Germinal center (tissue), 1 donor: Measurements from ENCODE around the gene CCDC40.
"Not testable (repeated sequence)": the region's sequence is repeated elsewhere in the genome, so short reads cannot be mapped to it uniquely, and the experiment has no call there.

Experiments used
- DNase-seq: peaks from one replicate; pipeline ENCODE4 v3.0.0; 2012; ENCODE audit warnings: mixed read lengths, low spot score

The CCDC40 gene

DNA sequence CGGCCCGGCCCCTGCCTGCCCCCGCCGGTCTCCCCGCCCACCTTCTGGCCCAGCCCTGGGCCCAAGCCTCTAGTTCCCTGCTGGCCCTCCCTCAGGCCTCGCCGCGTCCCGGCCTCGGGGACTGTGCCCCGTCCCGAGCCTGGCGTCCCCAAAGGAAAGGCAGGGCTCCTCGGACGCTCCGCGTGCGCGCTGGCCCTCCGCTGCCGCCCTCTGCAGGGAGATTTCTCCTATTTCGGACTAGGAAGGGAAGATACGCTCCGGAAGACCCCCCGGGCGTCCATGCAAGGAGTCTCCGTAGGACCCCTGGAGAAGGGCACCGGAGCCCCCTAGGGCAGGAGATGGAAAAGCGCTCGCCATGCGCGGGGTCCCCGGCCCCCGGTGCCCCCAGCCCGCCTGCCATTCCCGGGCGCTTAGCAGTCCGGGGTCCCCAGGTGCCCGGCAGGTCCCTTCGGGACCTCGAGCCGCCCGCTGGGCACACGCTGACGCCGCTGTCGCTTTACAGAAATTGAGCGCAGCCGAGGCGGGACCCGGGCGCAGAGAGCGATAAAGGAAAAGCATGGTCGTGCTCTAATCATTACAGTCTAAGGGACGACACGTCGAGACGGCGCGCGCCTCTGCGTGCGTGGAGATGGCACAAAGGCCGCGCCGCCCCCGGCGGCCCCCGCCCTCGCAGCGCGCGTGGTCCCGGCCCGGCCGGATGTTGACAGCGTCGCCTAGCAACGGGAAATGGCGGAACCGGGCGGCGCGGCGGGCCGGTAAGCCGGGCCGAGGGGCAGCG lies at the start of gene CCDC40:
Gene CCDC40, plus strand, starts transcription at position 706 of the 778 bp plus-strand sequence. Its CDS starts 21 bp downstream, at position 727.
- peak; percentile 80 for DNase-seq

GRCh38 chr17:79987187-79987934 lies 49.1 kb upstream of the CCDC40 start:
- DNase-seq: no peak

- no peak for DNase-seq
Observed at GRCh38 chr17:79987935-79988184, 48.6 kb upstream of the CCDC40 start.

- DNase-seq: no peak
Observed at GRCh38 chr17:79988185-79988971, 48.1 kb upstream of the CCDC40 start.

DNA sequence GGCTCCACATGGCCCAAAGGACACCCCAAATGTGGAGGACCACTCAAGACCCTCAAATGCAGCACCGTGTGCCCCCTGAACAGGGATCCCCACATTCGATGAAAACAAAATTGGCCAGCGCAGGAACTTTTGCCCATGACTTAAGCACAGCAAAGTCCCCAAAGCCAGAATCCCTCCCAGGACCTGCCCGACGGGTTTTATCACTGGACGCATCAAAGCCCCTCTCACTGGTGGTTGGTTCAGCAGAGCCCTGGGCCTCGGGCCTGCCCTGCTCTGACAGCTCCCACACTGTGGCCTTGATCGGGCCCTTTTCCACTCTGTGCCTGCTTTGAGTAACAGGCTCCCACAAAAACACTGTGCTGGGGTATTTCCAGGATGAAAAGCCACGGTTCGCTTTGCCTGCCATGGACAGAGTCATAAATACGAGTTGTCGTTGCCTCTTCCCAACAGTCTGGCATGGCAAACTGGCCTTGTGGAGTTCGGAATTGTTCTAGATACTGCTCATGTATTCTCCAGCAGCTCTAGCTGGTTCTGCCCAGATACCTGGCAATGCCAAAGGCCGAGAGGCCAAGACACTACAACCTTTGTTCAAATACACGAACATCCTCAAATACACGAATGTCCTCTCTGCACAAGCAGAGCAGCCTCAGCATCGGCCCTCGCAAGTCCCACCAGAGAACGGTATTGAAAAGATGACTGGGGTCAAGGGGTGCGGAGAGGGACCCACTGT lies 47.2 kb upstream of the CCDC40 start:
- no peak for DNase-seq

GRCh38 chr17:79990051-79990592 lies 46.3 kb upstream of the CCDC40 start:
- no peak for DNase-seq

GRCh38 chr17:79990704-79991103 lies 45.7 kb upstream of the CCDC40 start:
- DNase-seq: no peak

DNA sequence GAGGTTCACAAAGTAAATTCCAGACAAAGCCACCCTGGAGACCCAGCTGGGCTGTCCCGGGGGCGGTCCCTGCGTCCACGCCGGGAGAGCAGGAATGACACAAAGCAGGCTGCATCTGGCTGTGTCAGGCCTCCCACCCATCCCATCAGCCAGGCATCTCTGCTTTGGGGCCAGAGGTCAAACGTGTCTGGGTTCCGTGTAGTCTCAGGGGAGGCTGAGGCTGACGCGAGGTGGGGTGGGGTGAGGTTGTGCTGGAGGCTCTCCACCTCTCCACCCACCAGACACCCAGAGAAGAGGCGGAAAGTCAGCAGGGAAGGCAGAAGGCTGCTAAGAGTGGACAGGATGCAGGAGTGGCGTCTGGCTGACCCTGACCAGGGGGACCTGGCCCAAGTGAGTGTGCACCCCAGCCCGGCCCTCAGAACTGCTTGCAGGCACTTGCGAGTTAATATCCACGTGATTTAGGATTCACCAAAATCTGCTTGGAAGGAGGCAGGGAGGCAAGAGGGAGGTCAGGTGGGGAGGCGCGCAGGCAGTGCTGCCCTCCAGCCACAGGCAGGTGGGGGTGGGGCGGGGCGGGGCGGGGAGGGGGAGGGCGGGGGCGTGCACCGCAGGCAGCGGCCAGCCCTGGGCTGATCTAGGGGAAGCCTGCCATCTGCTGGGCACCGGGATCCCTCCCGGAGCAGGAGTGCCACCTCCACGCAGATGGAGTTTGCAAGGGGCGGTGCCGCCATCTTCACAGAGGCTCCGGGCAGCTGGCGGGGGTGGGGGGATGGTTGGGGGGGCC lies 45.1 kb upstream of the CCDC40 start:
- DNase-seq: peak; percentile 78

- no peak for DNase-seq
Observed at GRCh38 chr17:79991924-79992648, 44.4 kb upstream of the CCDC40 start.

GRCh38 chr17:79992649-79993389 lies 43.6 kb upstream of the CCDC40 start:
- no peak for DNase-seq

GRCh38 chr17:79993390-79994227 lies 42.8 kb upstream of the CCDC40 start:
- no peak for DNase-seq

GRCh38 chr17:79994228-79994569 lies 42.2 kb upstream of the CCDC40 start:
- not testable (repeated sequence) for DNase-seq

GRCh38 chr17:79994602-79995001 lies 41.8 kb upstream of the CCDC40 start:
- no peak for DNase-seq

- no peak for DNase-seq
Observed at GRCh38 chr17:79995696-79996095, 40.7 kb upstream of the CCDC40 start.

DNA sequence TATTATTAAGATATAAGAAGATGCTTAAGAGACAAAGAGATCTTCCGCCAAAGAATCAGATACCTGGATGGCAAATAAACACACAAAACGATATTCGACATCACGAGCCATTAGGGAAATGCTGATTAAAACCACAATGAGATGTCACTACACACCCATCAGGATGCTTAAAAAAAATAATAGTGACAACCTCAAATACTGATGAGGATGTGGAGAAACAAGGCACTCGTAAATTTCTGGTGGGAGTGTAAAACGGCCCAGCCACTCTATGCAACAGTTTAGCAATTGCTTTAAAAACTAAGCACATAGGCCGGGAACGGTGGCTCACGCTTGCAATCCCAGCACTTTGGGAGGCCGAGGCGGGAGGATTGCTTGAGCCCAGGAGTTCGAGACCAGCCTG lies 40.2 kb upstream of the CCDC40 start:
- no peak for DNase-seq

DNA sequence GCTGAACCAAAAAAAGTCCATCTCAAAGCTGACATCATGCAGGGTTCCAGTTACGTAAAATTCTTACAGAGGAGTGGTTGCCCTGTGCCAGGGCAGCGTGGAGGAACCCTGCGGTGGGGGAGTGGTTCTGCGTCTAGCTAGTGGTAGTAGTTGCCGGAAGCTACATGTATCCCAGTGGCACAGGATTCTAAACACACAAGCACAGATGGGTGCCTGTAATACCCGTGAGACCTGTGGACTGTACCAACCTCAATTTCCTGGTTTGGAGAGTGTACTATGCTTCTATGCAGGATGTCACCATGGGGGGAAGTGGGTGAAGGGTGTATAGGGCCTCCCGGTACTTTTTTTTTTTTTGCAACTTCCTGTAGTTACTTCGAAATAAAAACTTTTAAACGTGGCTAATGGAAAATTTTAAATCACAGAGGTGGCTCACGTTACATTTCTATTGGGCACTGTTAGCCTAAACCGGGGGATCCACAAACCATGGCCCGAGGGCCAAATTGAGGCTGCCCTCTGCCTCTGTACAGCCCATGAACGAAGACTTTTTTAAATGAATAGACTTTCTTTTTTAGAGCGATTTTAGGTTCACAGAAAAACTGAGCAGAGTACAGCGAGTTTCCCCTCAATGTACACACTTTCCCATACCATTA lies 39.3 kb upstream of the CCDC40 start:
- peak; percentile 79 for DNase-seq

DNA sequence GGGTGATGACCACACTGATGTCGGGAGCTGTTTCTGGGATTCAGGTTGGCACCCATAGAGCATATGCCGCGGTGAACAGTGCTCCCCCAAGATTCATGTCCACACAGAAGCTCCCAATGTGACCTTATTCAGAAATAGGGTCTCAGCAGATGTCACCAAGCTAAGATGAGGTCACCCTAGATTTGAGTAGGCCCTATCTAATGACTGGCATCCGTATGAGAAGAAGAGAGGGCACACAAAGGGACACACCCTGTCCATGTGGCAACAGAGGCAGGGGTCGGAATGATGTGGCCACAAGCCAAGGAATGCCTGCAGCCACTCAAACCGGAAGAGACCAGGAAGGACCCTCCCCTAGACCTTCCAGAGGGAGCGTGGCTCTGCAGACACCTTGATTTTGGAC lies 36.3 kb upstream of the CCDC40 start:
- DNase-seq: no peak
